ENCODE data around the gene PPM1B. TPM values are rescaled to one million over a fixed set of nuclear protein-coding genes. Genes with fewer than 3 reads are reported as not detected.
A peak's percentile ranks its signal among the peaks of the same experiment; 100 is the strongest.

The PPM1B gene
- total RNA-seq: 10 to 100 TPM; 36.6 to 71.4 (median 45.1) TPM

GRCh38 chr2:44168681-44169154 lies at the start of gene PPM1B:
Gene PPM1B (plus strand): TSS chr2:44168875. CDS start chr2:44201200, 32,325 bp downstream.
- peaks cover 13 to 14% of the 10 kb centered on the region in 2 donors for H3K4me1 ChIP-seq
- no peaks in the 10 kb centered on the region for H3K9me3 ChIP-seq
- no peaks in the 10 kb centered on the region for H3K27me3 ChIP-seq
- intact Hi-C loops (cut with DNase I): no loop called here
- DNase-seq: peak; percentile 99 to 100
- 0% methylated on average over 25 of the region's 49 CpGs for WGBS, 2 donors
- TF ChIP-seq POLR2A (IDR thresholded peaks at IDR 0.05) (peak; percentile 96 to 97), CTCF (IDR thresholded peaks at IDR 0.05) (no peak)
- peak within 1 kb of the TSS; percentile 89 to 98 (median 94) for H3K4me3 ChIP-seq (replicated peaks in 1 of 3)
- peak within 1 kb of the TSS; percentile 96 to 99 (median 96) for H3K27ac ChIP-seq
- no peaks in the 10 kb centered on the region for H3K36me3 ChIP-seq

- Histone ChIP-seq H3K4me1 (no peaks in the 10 kb centered on the region), H3K4me3 (replicated peaks in 1 of 3) (no peak overlapping the region), H3K27me3 (no peaks in the 10 kb centered on the region), H3K27ac (no peak overlapping the region), H3K36me3 (no peaks in the 10 kb centered on the region), H3K9me3 (no peaks in the 10 kb centered on the region)
- TF ChIP-seq POLR2A (IDR thresholded peaks at IDR 0.05) (no peak), CTCF (IDR thresholded peaks at IDR 0.05) (no peak)
- DNase-seq: no peak
- intact Hi-C loops (cut with DNase I): no loop called here
Measured at GRCh38 chr2:44119878-44120277, 48.8 kb upstream of the PPM1B start.

DNA sequence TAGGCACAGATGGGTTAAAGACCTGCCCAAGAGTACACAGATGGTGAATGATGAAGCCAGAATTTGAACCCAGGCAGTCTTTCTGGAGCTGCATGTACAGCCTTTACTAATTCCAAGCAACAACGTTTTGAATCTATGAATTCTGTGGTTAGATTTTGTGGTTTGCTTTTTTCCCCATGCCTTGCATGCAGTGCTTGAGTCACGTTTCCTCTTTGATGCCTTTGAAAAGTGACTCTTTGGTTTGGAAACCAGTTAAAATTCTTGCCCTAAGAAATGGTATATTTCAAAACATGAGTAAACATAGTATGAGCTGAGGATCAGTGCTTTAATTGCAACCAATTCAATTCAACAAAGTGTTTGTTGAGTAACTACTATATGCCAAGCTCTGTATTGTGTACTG lies 48.2 kb upstream of the PPM1B start:
- DNase-seq: no peak
- WGBS, 2 donors: 67 to 86% methylated on average over 2 of the region's 2 CpGs
- Histone ChIP-seq H3K27ac (no peak overlapping the region), H3K9me3 (no peaks in the 10 kb centered on the region), H3K36me3 (no peaks in the 10 kb centered on the region), H3K4me3 (replicated peaks in 1 of 3) (no peak overlapping the region), H3K27me3 (no peaks in the 10 kb centered on the region), H3K4me1 (no peaks in the 10 kb centered on the region)
- TF ChIP-seq CTCF (IDR thresholded peaks at IDR 0.05): no peak
- TF ChIP-seq POLR2A (IDR thresholded peaks at IDR 0.05): no peak
- intact Hi-C loops (cut with DNase I): no loop called here

DNA sequence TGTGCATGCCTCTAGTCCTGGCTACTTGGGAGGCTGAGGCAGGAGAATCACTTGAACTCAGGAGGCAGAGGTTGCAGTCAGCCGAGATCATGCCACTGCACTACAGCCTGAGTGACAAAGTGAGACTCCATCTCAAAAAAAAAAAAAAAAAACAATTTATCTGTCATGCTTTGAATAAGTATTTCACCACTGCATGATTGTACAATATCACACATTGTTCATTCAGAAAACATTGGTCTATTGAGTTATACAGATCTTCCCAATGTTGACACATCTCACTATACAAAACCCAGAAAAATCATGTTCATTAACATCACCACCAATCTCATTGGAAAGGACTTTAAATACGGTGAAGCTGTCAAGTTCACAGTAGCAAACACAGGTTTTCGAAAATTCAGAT lies 46.8 kb upstream of the PPM1B start:
- H3K4me3 ChIP-seq (replicated peaks in 1 of 3): no peak overlapping the region
- intact Hi-C loops (cut with DNase I): no loop called here
- no peaks in the 10 kb centered on the region for H3K27me3 ChIP-seq
- TF ChIP-seq CTCF (IDR thresholded peaks at IDR 0.05): no peak
- TF ChIP-seq POLR2A (IDR thresholded peaks at IDR 0.05): no peak
- 93 to 95% methylated on average over 3 of the region's 3 CpGs for WGBS, 2 donors
- H3K9me3 ChIP-seq: no peaks in the 10 kb centered on the region
- no peaks in the 10 kb centered on the region for H3K4me1 ChIP-seq
- no peak overlapping the region for H3K27ac ChIP-seq
- H3K36me3 ChIP-seq: no peaks in the 10 kb centered on the region
- DNase-seq: no peak

DNA sequence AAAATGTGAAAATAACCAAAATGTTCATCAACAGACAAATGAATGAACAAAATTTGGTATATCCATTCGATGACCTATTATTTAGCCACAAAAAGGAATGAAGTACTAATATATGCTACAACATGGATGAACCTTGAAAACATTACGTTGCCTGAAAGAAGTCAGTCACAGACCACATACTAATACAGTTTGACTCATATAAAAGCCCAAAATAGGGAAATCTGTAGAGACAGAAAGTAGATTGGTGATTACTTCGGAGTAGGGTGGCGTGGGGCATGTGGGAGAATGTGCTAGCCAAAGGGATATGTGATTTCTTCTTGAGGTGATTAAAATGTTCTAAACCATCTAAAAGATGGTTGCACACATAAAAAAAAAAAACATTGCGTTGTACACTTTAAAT lies 44.2 kb upstream of the PPM1B start:
- no peak for DNase-seq
- Histone ChIP-seq H3K27me3 (no peaks in the 10 kb centered on the region), H3K4me1 (no peaks in the 10 kb centered on the region), H3K9me3 (no peaks in the 10 kb centered on the region), H3K27ac (no peak overlapping the region), H3K4me3 (replicated peaks in 1 of 3) (no peak overlapping the region), H3K36me3 (no peaks in the 10 kb centered on the region)
- 94 to 95% methylated on average over 5 of the region's 5 CpGs for WGBS, 2 donors
- intact Hi-C loops (cut with DNase I): no loop called here
- TF ChIP-seq POLR2A (IDR thresholded peaks at IDR 0.05): no peak
- no peak for TF ChIP-seq CTCF (IDR thresholded peaks at IDR 0.05)

Measured in thyroid gland (tissue), 4 donors.